Testis (tissue), 3 donors: ENCODE measurements around the gene CLTA. TPM values are rescaled to one million over a fixed set of nuclear protein-coding genes. Genes with fewer than 3 reads are reported as not detected.
"Not testable (repeated sequence)": the region's sequence is repeated elsewhere in the genome, so short reads cannot be mapped to it uniquely, and the experiment has no call there.

ENCODE experiments used
- DNase-seq: peaks from one replicate; pipeline ENCODE4 v3.0.0-alpha.2; 2019
- H3K27ac ChIP-seq, 2 donors: fragments of 200-600 bp; sonication (generic); one replicate each; pipeline ENCODE4 v1.5.1; 2019
- H3K27me3 ChIP-seq: fragments of 200-600 bp; sonication (generic); one replicate; pipeline ENCODE4 v1.5.1; 2019
- H3K36me3 ChIP-seq: fragments of 200-600 bp; sonication (generic); one replicate; pipeline ENCODE4 v1.5.1; 2017; ENCODE audit warnings: low read depth; ENCODE audit errors: missing control alignments
- H3K4me1 ChIP-seq: fragments of 200-600 bp; sonication (generic); one replicate; pipeline ENCODE4 v1.5.1; 2019
- H3K4me3 ChIP-seq, 2 donors: fragments of 200-600 bp; sonication (generic); one replicate each; pipeline ENCODE4 v1.5.1; 2017 to 2019
- H3K9me3 ChIP-seq: fragments of 200-600 bp; sonication (generic); one replicate; pipeline ENCODE4 v1.5.1; 2017
- CTCF ChIP-seq, 3 experiments: fragments of 450-650 bp in 2 of 3; fragments of 200-600 bp in 1 of 3; sonication (generic) in 1 of 3; IDR thresholded peaks; one replicate each; pipeline ENCODE4 v1.5.1; 2016 to 2019; ENCODE audit warnings: antibody characterized with exemption in 3 of 3, mild to moderate bottlenecking in 2 of 3, moderate library complexity in 1 of 3
- POLR2A ChIP-seq: fragments of 450-650 bp; IDR thresholded peaks from one replicate; pipeline ENCODE4 v1.6.1; 2017; ENCODE audit warnings: antibody characterized with exemption, mild to moderate bottlenecking, moderate library complexity
- WGBS, 2 donors: methylation state at CpG; one replicate each; pipeline ENCODE4 v1.1.5; 2018; 5-methylcytosine and 5-hydroxymethylcytosine counted together
- intact Hi-C: fragments of 100-400 bp; cut with DNase I; formaldehyde crosslinking; loops from one replicate; pipeline ENCODE4 v1.15.1; 2023; ENCODE audit warnings: low total_unique reads
- polyA plus RNA-seq: library from polyadenylated mRNA; stranded (reverse); fragments of 350-450 nt; fragmentation: Illumina TruSeq; extraction: RNeasy Lipid Tissue Mini Kit (QIAGEN cat#74804); gene quantifications from one replicate; pipeline ENCODE4 v1.2.3, GENCODE V29; 2014; ENCODE audit warnings: low read depth, low replicate concordance; ENCODE audit not compliant: insufficient read depth
- total RNA-seq, 2 donors: library from RNA; depleted of rRNA; stranded (reverse); fragments of >200 nt; gene quantifications; one replicate each; pipeline ENCODE4 v1.2.3, GENCODE V29; 2016

CLTA gene
- total and polyA plus RNA-seq, 3 donors from 2014 or later, result 135 to 208 (median 168) TPM

DNA sequence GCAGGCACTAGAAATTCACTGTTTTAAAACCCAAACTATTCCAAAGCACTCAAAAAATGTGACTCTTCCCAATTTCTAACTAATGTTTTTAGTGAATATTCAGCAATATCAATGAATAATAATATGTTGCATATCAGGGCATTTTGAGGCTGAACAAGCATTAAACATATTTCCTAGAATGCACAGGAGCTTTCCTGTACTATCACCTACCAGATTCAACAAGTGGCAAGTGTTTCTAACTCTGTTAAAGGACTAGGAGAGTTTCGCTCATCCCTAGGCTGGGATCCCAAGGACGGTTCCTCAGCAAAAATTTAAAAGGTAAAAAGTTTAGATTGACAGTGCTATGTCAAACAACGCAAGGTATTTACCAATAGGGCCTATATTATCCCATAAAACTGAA is 46.5 kb downstream of the CLTA start:
- DNase-seq, result no peak
- Histone ChIP-seq H3K9me3 (no peaks in the 10 kb centered on the region), H3K36me3 (no peaks in the 10 kb centered on the region), H3K27me3 (no peaks in the 10 kb centered on the region), H3K27ac (no peak overlapping the region), H3K4me3 (no peak overlapping the region), H3K4me1 (no peaks in the 10 kb centered on the region)
- TF ChIP-seq CTCF (IDR thresholded peaks at IDR 0.05) (no peak), POLR2A (no peak)
- intact Hi-C loops, result no loop called here
- WGBS, 2 donors, result 86 to 88% methylated on average over 3 of the region's 3 CpGs

DNA sequence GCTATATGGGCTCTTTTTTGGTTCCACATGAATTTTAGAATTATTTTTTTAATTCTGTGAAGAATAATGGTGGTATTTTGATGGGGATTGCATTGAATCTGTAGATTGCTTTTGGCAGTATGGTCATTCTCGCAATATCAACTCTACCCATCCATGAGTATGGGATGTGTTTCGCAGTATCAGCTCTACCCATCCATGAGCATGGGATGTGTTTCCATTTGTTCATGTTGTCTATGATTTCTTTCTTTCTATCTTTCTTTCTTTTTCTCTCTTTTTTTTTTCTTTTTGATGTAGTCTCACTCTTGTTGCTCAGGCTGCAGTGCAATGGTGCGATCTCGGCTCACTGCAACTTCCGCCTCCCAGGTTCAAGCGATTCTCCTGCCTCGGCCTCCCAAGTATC is 48.5 kb downstream of the CLTA start:
- H3K27me3 ChIP-seq, H3K27ac ChIP-seq, H3K9me3 ChIP-seq, DNase-seq, H3K36me3 ChIP-seq, intact Hi-C loops, H3K4me3 ChIP-seq, H3K4me1 ChIP-seq: not testable (repeated sequence)
- WGBS, 2 donors, result 97% methylated on average over 7 of the region's 7 CpGs

- H3K4me1 ChIP-seq, H3K27me3 ChIP-seq, H3K27ac ChIP-seq, H3K4me3 ChIP-seq, H3K36me3 ChIP-seq, H3K9me3 ChIP-seq, DNase-seq, intact Hi-C loops: not testable (repeated sequence)
- 96 to 98% methylated on average over 3 of the region's 3 CpGs for WGBS, 2 donors
These were observed 49.0 kb downstream of the CLTA start for GRCh38 chr9:36239675-36240074.

GRCh38 chr9:36245906-36246305 is 55.2 kb downstream of the CLTA start:
- H3K27me3 ChIP-seq, result no peaks in the 10 kb centered on the region
- H3K4me1 ChIP-seq, result no peaks in the 10 kb centered on the region

GRCh38 chr9:36247356-36247755 is 56.6 kb downstream of the CLTA start:
- no peaks in the 10 kb centered on the region for H3K36me3 ChIP-seq
- TF ChIP-seq POLR2A (no peak), CTCF (IDR thresholded peaks at IDR 0.05) (no peak)
- intact Hi-C loops, result no loop called here

More at GRCh38 chr9:36245906-36246305, 55.2 kb downstream of the CLTA start:
- WGBS, 2 donors, result 84 to 87% methylated on average over 6 of the region's 6 CpGs
- Histone ChIP-seq H3K9me3 (no peaks in the 10 kb centered on the region), H3K4me3 (no peak overlapping the region), H3K27ac (no peak overlapping the region), H3K36me3 (no peaks in the 10 kb centered on the region)
- no peak for DNase-seq
- intact Hi-C loops, result no loop called here
- TF ChIP-seq CTCF (IDR thresholded peaks at IDR 0.05), result no peak
- no peak for TF ChIP-seq POLR2A

GRCh38 chr9:36248061-36248460 is 57.3 kb downstream of the CLTA start:
- H3K4me3 ChIP-seq, DNase-seq, H3K4me1 ChIP-seq, H3K36me3 ChIP-seq, H3K27ac ChIP-seq, H3K9me3 ChIP-seq, H3K27me3 ChIP-seq, intact Hi-C loops: not testable (repeated sequence)
- 71 to 72% methylated on average over 8 of the region's 8 CpGs for WGBS, 2 donors
- peak in 2 of 3 experiments; percentile 14 to 39 for TF ChIP-seq CTCF (IDR thresholded peaks at IDR 0.05)

More at GRCh38 chr9:36247356-36247755, 56.6 kb downstream of the CLTA start:
- Histone ChIP-seq H3K9me3 (no peaks in the 10 kb centered on the region), H3K4me1 (no peaks in the 10 kb centered on the region), H3K27me3 (no peaks in the 10 kb centered on the region), H3K4me3 (no peak overlapping the region), H3K27ac (no peak overlapping the region)
- no peak for DNase-seq
- 84 to 85% methylated on average over 3 of the region's 3 CpGs for WGBS, 2 donors
